Kidney tubule cell (primary cell): Measurements from ENCODE around the gene ACOX3.
A peak's percentile ranks its signal among the peaks of the same experiment; 100 is the strongest.

Experiments
- DNase-seq: peaks from one replicate; pipeline ENCODE4 v3.0.0-alpha.2; 2018; ENCODE audit warnings: low spot score

The ACOX3 gene

GRCh38 chr4:8334786-8335460 is 105.6 kb downstream of the ACOX3 start:
- peak; percentile 82 for DNase-seq

- DNase-seq = no peak
Measured at GRCh38 chr4:8333726-8334460, 106.6 kb downstream of the ACOX3 start.

GRCh38 chr4:8332891-8333331 is 107.6 kb downstream of the ACOX3 start:
- no peak for DNase-seq

GRCh38 chr4:8332038-8332857 is 108.3 kb downstream of the ACOX3 start:
- DNase-seq = no peak

GRCh38 chr4:8331575-8331955 is 109.0 kb downstream of the ACOX3 start:
- no peak for DNase-seq

GRCh38 chr4:8330821-8331574 is 109.5 kb downstream of the ACOX3 start:
- no peak for DNase-seq

- no peak for DNase-seq
Measured at GRCh38 chr4:8329859-8330761, 110.4 kb downstream of the ACOX3 start.

- DNase-seq = no peak
Measured at GRCh38 chr4:8329560-8329858, 111.0 kb downstream of the ACOX3 start.

- no peak for DNase-seq
Measured at GRCh38 chr4:8328866-8329559, 111.5 kb downstream of the ACOX3 start.

GRCh38 chr4:8328456-8328855 is 112.1 kb downstream of the ACOX3 start:
- no peak for DNase-seq

- DNase-seq = no peak
Measured at GRCh38 chr4:8326206-8326605, 114.3 kb downstream of the ACOX3 start.

GRCh38 chr4:8325291-8325973 is 115.1 kb downstream of the ACOX3 start:
- DNase-seq = no peak

- DNase-seq = no peak
Measured at GRCh38 chr4:8324640-8325239, 115.8 kb downstream of the ACOX3 start.

- no peak for DNase-seq
Measured at GRCh38 chr4:8323947-8324555, 116.5 kb downstream of the ACOX3 start.

- DNase-seq = no peak
Measured at GRCh38 chr4:8322794-8323704, 117.5 kb downstream of the ACOX3 start.

- DNase-seq = no peak
Measured at GRCh38 chr4:8321771-8322170, 118.8 kb downstream of the ACOX3 start.

GRCh38 chr4:8321220-8321619 is 119.3 kb downstream of the ACOX3 start:
- DNase-seq = no peak

GRCh38 chr4:8320386-8320750 is 120.2 kb downstream of the ACOX3 start:
- peak; percentile 17 for DNase-seq
